Left ventricle myocardium superior (tissue), 1 donor: ENCODE measurements around the gene RGS19. TPM values are rescaled to one million over a fixed set of nuclear protein-coding genes. Genes with fewer than 3 reads are reported as not detected.
"Not testable (repeated sequence)": the region's sequence is repeated elsewhere in the genome, so short reads cannot be mapped to it uniquely, and the experiment has no call there.

Experiments used
- ATAC-seq: fragments of 200-7000 bp; cut with Tn5 transposase; one replicate; pipeline ENCODE4 v1.9.1; 2020; ENCODE audit warnings: mild to moderate bottlenecking, moderate library complexity
- DNase-seq: peaks from one replicate; pipeline ENCODE4 v3.0.0-alpha.2; 2020
- intact Hi-C: fragments of 100-400 bp; cut with micrococcal nuclease; formaldehyde crosslinking; loops from one replicate; pipeline ENCODE4 v1.11.0; 2022
- total RNA-seq: library from RNA; stranded (reverse); fragmentation: NEBNext Ultra II Directional; extraction: Animal tissue kit (Norgen Biotek cat#: 25700); gene quantifications from one replicate; pipeline ENCODE4 v1.2.1, GENCODE V29; 2021
- donor health status: DM: no; HTN: yes; CAD: no; lungs with severe emphysema.

The RGS19 gene
- total RNA-seq, 1 donor from 2014 or later = 5.4 TPM

GRCh38 chr20:64098471-64099013 is 19.2 kb upstream of the RGS19 start:
- intact Hi-C loops = no loop called here

GRCh38 chr20:64096535-64096934 is 17.2 kb upstream of the RGS19 start:
- DNase-seq = no peak
- intact Hi-C loops = no loop called here
- ATAC-seq = no peak

More at GRCh38 chr20:64098471-64099013, 19.2 kb upstream of the RGS19 start:
- ATAC-seq (no peak), DNase-seq (no peak)

GRCh38 chr20:64095927-64096326 is 16.6 kb upstream of the RGS19 start:
- intact Hi-C loops = no loop called here
- no peak for DNase-seq
- no peak for ATAC-seq

GRCh38 chr20:64095455-64095854 is 16.1 kb upstream of the RGS19 start:
- intact Hi-C loops = no loop called here
- no peak for DNase-seq

GRCh38 chr20:64093013-64093503 is 13.7 kb upstream of the RGS19 start:
- intact Hi-C loops = no loop called here
- DNase-seq (no peak), ATAC-seq (no peak)

More at GRCh38 chr20:64095455-64095854, 16.1 kb upstream of the RGS19 start:
- ATAC-seq = no peak

GRCh38 chr20:64092258-64093012 is 13.1 kb upstream of the RGS19 start:
- ATAC-seq (no peak), DNase-seq (no peak)
- intact Hi-C loops = no loop called here

GRCh38 chr20:64091770-64092169 is 12.5 kb upstream of the RGS19 start:
- intact Hi-C loops = no loop called here
- DNase-seq (no peak), ATAC-seq (no peak)

- DNase-seq (no peak), ATAC-seq (no peak)
- intact Hi-C loops = no loop called here
Measured at GRCh38 chr20:64091340-64091739, 12.0 kb upstream of the RGS19 start.

GRCh38 chr20:64090165-64090564 is 10.8 kb upstream of the RGS19 start:
- no peak for DNase-seq
- intact Hi-C loops = no loop called here
- no peak for ATAC-seq

- ATAC-seq = not testable (repeated sequence)
Measured at GRCh38 chr20:64088586-64088985, 9.3 kb upstream of the RGS19 start.

GRCh38 chr20:64087226-64087825 is 8.0 kb upstream of the RGS19 start:
- ATAC-seq, intact Hi-C loops, DNase-seq: not testable (repeated sequence)

More at GRCh38 chr20:64088586-64088985, 9.3 kb upstream of the RGS19 start:
- intact Hi-C loops, DNase-seq: not testable (repeated sequence)

- intact Hi-C loops = no loop called here
- no peak for ATAC-seq
Measured at GRCh38 chr20:64086801-64087200, 7.5 kb upstream of the RGS19 start.

GRCh38 chr20:64084685-64085152 is 5.4 kb upstream of the RGS19 start:
- intact Hi-C loops = no loop called here
- no peak for DNase-seq
- no peak for ATAC-seq

More at GRCh38 chr20:64086801-64087200, 7.5 kb upstream of the RGS19 start:
- DNase-seq = no peak

- DNase-seq (no peak), ATAC-seq (no peak)
- intact Hi-C loops = no loop called here
Measured at GRCh38 chr20:64083804-64084684, 4.7 kb upstream of the RGS19 start, which contains the start of gene LKAAEAR1. Gene LKAAEAR1, minus strand, starts transcription at chr20:64084398. Its CDS starts 179 bp downstream, at chr20:64084219.

- intact Hi-C loops = no loop called here
- ATAC-seq (peak; percentile 67), DNase-seq (peak; percentile 88)
Measured at GRCh38 chr20:64083378-64083803, 4.1 kb upstream of the RGS19 start.

- DNase-seq (no peak), ATAC-seq (no peak)
- intact Hi-C loops = no loop called here
Measured at GRCh38 chr20:64082820-64083377, 3.6 kb upstream of the RGS19 start.

- DNase-seq (no peak), ATAC-seq (no peak)
- intact Hi-C loops = no loop called here
Measured at GRCh38 chr20:64082126-64082731, 2.9 kb upstream of the RGS19 start.

GRCh38 chr20:64081624-64081964 is 2.3 kb upstream of the RGS19 start:
- no peak for ATAC-seq
- no peak for DNase-seq
- intact Hi-C loops = no loop called here
